Trophoblast cell (in vitro differentiated cells and primary cell): Measurements from ENCODE around the gene CNNM2.
A peak's percentile ranks its signal among the peaks of the same experiment; 100 is the strongest.

ENCODE experiments used
- DNase-seq, 2 donors: peaks; one replicate each; pipeline ENCODE4 v3.0.0-alpha.2; 2016
- H2AFZ ChIP-seq: 2 replicates; pipeline ENCODE4 v1.6.1; 2013; ENCODE audit warnings: low read length, moderate library complexity, mild to moderate bottlenecking; ENCODE audit not compliant: insufficient read depth, poor library complexity
- H2AK5ac ChIP-seq: 2 replicates; pipeline ENCODE4 v1.6.1; 2013; ENCODE audit warnings: mild to moderate bottlenecking, low read length
- H2BK120ac ChIP-seq: 2 replicates; pipeline ENCODE4 v1.6.1; 2013; ENCODE audit warnings: low read length, mild to moderate bottlenecking, moderate library complexity; ENCODE audit not compliant: insufficient read depth, poor library complexity
- H2BK12ac ChIP-seq: 2 replicates; pipeline ENCODE4 v1.6.1; 2013; ENCODE audit warnings: mild to moderate bottlenecking, low read length, moderate library complexity
- H2BK5ac ChIP-seq: 2 replicates; pipeline ENCODE4 v1.6.1; 2013; ENCODE audit warnings: low read length, low read depth, moderate library complexity, mild to moderate bottlenecking; ENCODE audit not compliant: poor library complexity
- H3K14ac ChIP-seq: 2 replicates; pipeline ENCODE4 v1.6.1; 2013; ENCODE audit warnings: mild to moderate bottlenecking, low read length
- H3K18ac ChIP-seq: 2 replicates; pipeline ENCODE4 v1.6.1; 2013; ENCODE audit warnings: mild to moderate bottlenecking, low read length
- H3K23ac ChIP-seq: 2 replicates; pipeline ENCODE4 v1.6.1; 2013; ENCODE audit warnings: low read length
- H3K27ac ChIP-seq: 2 replicates; pipeline ENCODE4 v1.5.1; 2013; ENCODE audit warnings: low read depth, mild to moderate bottlenecking, inconsistent platforms, low read length, moderate library complexity
- H3K27me3 ChIP-seq: 2 replicates; pipeline ENCODE4 v1.6.1; 2013; ENCODE audit warnings: inconsistent platforms, mild to moderate bottlenecking, low read length, moderate library complexity; ENCODE audit not compliant: insufficient read depth
- H3K36me3 ChIP-seq, 2 experiments: 1 replicate in 1 of 2; 2 replicates in 1 of 2; pipeline ENCODE4 v1.6.1; 2013; ENCODE audit warnings: low read length in 2 of 2, mild to moderate bottlenecking in 2 of 2, moderate library complexity in 1 of 2; ENCODE audit not compliant: insufficient read depth in 2 of 2, control insufficient read depth in 1 of 2
- H3K4ac ChIP-seq: 2 replicates; pipeline ENCODE4 v1.6.1; 2013; ENCODE audit warnings: low read depth, mild to moderate bottlenecking, low read length, moderate library complexity
- H3K4me1 ChIP-seq, 2 experiments: 1 replicate in 1 of 2; 2 replicates in 1 of 2; pipeline ENCODE4 v1.6.1; 2013; ENCODE audit warnings: low read length in 2 of 2, mild to moderate bottlenecking in 2 of 2, moderate library complexity in 1 of 2; ENCODE audit not compliant: insufficient read depth in 2 of 2, control insufficient read depth in 1 of 2
- H3K4me2 ChIP-seq: 2 replicates; pipeline ENCODE4 v1.6.1; 2013; ENCODE audit warnings: inconsistent platforms, mild to moderate bottlenecking, low read length, moderate library complexity
- H3K4me3 ChIP-seq: 2 replicates; pipeline ENCODE4 v1.5.1; 2013; ENCODE audit warnings: mild to moderate bottlenecking, low read depth, low read length, inconsistent platforms
- H3K79me1 ChIP-seq: one replicate; pipeline ENCODE4 v1.6.1; 2013; ENCODE audit warnings: low read length
- H3K79me2 ChIP-seq: 2 replicates; pipeline ENCODE4 v1.6.1; 2013; ENCODE audit warnings: low read length, mild to moderate bottlenecking; ENCODE audit not compliant: control insufficient read depth, insufficient read depth, poor library complexity
- H3K9ac ChIP-seq: 2 replicates; pipeline ENCODE4 v1.6.1; 2013; ENCODE audit warnings: mild to moderate bottlenecking, low read length
- H3K9me3 ChIP-seq: 2 replicates; pipeline ENCODE4 v1.6.1; 2013; ENCODE audit warnings: low read depth, mild to moderate bottlenecking, control low read depth, inconsistent platforms, low read length; ENCODE audit not compliant: insufficient read depth
- H4K12ac ChIP-seq: 2 replicates; pipeline ENCODE4 v1.6.1; 2013; ENCODE audit warnings: low read depth, mild to moderate bottlenecking, low read length, moderate library complexity
- H4K8ac ChIP-seq: 2 replicates; pipeline ENCODE4 v1.6.1; 2013; ENCODE audit warnings: low read depth, mild to moderate bottlenecking, low read length, moderate library complexity
- H4K91ac ChIP-seq: one replicate; pipeline ENCODE4 v1.6.1; 2013; ENCODE audit warnings: low read depth, mild to moderate bottlenecking, low read length, moderate library complexity
- WGBS: extraction: QIAGEN DNeasy Blood & Tissue Kit; methylation state at CpG from one replicate; pipeline ENCODE4 v1.1.7; 2013; ENCODE audit warnings: missing lambda C conversion rate; ENCODE audit not compliant: insufficient read length, insufficient coverage; ENCODE audit errors: extremely low coverage; 5-methylcytosine and 5-hydroxymethylcytosine counted together

CNNM2 gene

DNA sequence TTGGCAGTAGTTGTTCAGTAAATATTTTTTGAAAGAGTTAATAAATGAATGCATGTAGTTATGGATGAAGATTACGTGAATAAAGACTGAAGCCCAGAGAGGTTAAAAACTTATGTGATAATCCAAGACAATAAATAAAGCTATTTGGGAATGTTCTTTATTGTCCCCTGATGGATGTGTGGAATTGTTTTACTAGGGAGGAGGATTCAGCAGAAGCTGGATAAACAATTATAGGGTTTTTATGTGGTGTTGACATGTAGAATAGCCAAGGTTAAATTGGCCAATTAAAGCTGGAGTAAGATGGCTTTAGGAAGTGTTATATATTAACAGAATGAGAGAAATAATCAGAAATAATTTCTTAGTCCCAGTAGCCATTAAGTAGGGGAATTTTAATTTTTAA, 66.0 kb downstream of the CNNM2 start:
- no peak overlapping the region for H2AFZ ChIP-seq
- no peak overlapping the region for H2BK12ac ChIP-seq
- no peak overlapping the region for H3K27ac ChIP-seq
- no peaks in the 10 kb centered on the region for H3K27me3 ChIP-seq
- H3K79me1 ChIP-seq, result no peaks in the 10 kb centered on the region
- H4K8ac ChIP-seq, result no peak overlapping the region
- no peak overlapping the region for H4K12ac ChIP-seq
- H4K91ac ChIP-seq, result no peak overlapping the region
- no peak overlapping the region for H3K4me3 ChIP-seq
- H3K23ac ChIP-seq, result no peak overlapping the region
- no peak overlapping the region for H3K14ac ChIP-seq
- no peak overlapping the region for H2BK5ac ChIP-seq
- H2BK120ac ChIP-seq, result no peak overlapping the region
- H3K4me1 ChIP-seq, result no peaks in the 10 kb centered on the region
- no peak overlapping the region for H3K18ac ChIP-seq
- no peak overlapping the region for H3K9ac ChIP-seq
- no peak for DNase-seq
- 100% methylated on average over 1 of the region's 1 CpG for WGBS
- H3K79me2 ChIP-seq, result no peaks in the 10 kb centered on the region
- H3K4ac ChIP-seq, result no peak overlapping the region
- no peaks in the 10 kb centered on the region for H3K36me3 ChIP-seq
- H3K4me2 ChIP-seq, result no peak overlapping the region
- no peak overlapping the region for H2AK5ac ChIP-seq
- no peaks in the 10 kb centered on the region for H3K9me3 ChIP-seq

DNA sequence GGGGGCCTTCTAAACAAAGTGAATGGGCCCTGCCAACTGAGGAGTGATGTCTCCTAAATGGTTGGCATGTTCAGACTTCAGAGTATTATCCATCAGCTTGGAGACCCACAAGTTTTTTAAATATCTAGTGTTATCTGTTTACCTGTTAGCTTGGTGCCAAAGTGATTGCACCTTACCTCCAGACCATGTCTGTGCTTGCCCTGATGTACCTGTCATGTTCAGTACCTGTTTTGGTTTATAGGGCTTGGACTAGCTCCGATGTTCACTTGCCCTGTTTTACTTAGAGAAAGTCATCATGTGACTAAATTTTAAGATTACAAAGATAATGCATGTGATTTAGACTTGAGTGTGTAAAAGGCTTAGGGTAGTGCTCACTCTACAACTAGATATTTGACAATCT, 67.7 kb downstream of the CNNM2 start:
- no peak overlapping the region for H3K9ac ChIP-seq
- H4K91ac ChIP-seq, result no peak overlapping the region
- no peak overlapping the region for H3K4ac ChIP-seq
- no peaks in the 10 kb centered on the region for H3K27me3 ChIP-seq
- H3K4me2 ChIP-seq, result no peak overlapping the region
- H3K4me3 ChIP-seq, result no peak overlapping the region
- H3K23ac ChIP-seq, result no peak overlapping the region
- H2AK5ac ChIP-seq, result no peak overlapping the region
- no peak overlapping the region for H3K18ac ChIP-seq
- no peak for DNase-seq
- H3K9me3 ChIP-seq, result no peaks in the 10 kb centered on the region
- H3K14ac ChIP-seq, result no peak overlapping the region
- H4K8ac ChIP-seq, result no peak overlapping the region
- no peaks in the 10 kb centered on the region for H3K79me1 ChIP-seq
- H3K36me3 ChIP-seq, result no peaks in the 10 kb centered on the region
- WGBS, result no CpG with 5 or more reads among the region's 1 CpG
- H3K79me2 ChIP-seq, result no peaks in the 10 kb centered on the region
- H2AFZ ChIP-seq, result no peak overlapping the region
- no peak overlapping the region for H2BK5ac ChIP-seq
- no peak overlapping the region for H4K12ac ChIP-seq
- no peak overlapping the region for H3K27ac ChIP-seq
- H2BK12ac ChIP-seq, result no peak overlapping the region
- H2BK120ac ChIP-seq, result no peak overlapping the region
- no peaks in the 10 kb centered on the region for H3K4me1 ChIP-seq

DNA sequence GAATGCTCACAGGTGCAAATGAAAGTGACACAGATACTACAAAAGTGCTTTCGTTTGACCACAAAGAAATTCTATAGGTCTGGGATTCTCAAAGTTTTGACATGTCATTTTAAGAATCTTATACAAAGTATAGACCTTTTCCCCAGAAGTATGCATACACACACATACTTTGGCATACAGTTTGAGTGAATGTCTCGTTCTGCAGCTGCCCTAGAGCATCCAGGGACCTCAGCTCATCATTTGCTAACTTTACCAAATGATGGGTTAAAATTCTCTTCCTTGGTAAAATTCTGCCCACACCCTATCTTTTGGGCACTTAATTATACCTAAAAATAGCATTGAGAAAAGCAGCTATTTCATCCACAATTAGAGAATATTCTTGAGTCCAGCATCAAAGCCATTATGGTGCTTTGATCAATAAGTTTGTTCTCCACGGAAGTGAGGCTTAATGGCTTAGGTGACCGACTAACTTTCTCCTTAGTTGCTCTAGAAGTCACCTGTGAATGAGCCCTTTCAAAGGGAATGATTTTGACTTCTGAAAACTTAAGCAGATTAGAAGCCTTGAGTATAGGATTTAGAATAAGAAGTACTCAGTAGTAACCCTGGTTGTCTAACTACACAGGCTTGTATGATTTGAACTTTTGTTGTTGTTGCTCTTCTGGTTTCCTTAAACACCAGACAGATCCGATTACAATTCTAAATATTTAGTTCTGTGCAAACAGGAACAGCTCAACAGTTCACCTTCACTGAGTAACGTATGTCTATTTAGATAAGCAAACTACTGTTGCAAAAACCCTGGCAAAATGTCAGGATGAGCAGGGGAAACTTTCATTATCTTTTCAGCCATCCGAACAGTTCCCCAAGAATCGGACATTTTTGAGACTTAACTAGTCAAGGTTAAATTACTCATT, 70.6 kb downstream of the CNNM2 start:
- H3K36me3 ChIP-seq, result no peaks in the 10 kb centered on the region
- no peak overlapping the region for H3K23ac ChIP-seq
- no peak overlapping the region for H4K91ac ChIP-seq
- H3K79me2 ChIP-seq, result no peaks in the 10 kb centered on the region
- no peak overlapping the region for H2BK5ac ChIP-seq
- H3K9ac ChIP-seq, result no peak overlapping the region
- no CpG with 5 or more reads among the region's 8 CpGs for WGBS
- H2AFZ ChIP-seq, result no peak overlapping the region
- H3K14ac ChIP-seq, result no peak overlapping the region
- peak in 1 of 2 donors; percentile 52 for DNase-seq
- H3K4ac ChIP-seq, result no peak overlapping the region
- H3K4me2 ChIP-seq, result no peak overlapping the region
- no peak overlapping the region for H3K27ac ChIP-seq
- H3K18ac ChIP-seq, result no peak overlapping the region
- H2AK5ac ChIP-seq, result no peak overlapping the region
- no peaks in the 10 kb centered on the region for H3K4me1 ChIP-seq
- no peak overlapping the region for H2BK12ac ChIP-seq
- H3K9me3 ChIP-seq, result no peaks in the 10 kb centered on the region
- H4K12ac ChIP-seq, result no peak overlapping the region
- no peak overlapping the region for H4K8ac ChIP-seq
- H3K4me3 ChIP-seq, result no peak overlapping the region
- H3K79me1 ChIP-seq, result no peaks in the 10 kb centered on the region
- H2BK120ac ChIP-seq, result no peak overlapping the region
- H3K27me3 ChIP-seq, result no peaks in the 10 kb centered on the region

DNA sequence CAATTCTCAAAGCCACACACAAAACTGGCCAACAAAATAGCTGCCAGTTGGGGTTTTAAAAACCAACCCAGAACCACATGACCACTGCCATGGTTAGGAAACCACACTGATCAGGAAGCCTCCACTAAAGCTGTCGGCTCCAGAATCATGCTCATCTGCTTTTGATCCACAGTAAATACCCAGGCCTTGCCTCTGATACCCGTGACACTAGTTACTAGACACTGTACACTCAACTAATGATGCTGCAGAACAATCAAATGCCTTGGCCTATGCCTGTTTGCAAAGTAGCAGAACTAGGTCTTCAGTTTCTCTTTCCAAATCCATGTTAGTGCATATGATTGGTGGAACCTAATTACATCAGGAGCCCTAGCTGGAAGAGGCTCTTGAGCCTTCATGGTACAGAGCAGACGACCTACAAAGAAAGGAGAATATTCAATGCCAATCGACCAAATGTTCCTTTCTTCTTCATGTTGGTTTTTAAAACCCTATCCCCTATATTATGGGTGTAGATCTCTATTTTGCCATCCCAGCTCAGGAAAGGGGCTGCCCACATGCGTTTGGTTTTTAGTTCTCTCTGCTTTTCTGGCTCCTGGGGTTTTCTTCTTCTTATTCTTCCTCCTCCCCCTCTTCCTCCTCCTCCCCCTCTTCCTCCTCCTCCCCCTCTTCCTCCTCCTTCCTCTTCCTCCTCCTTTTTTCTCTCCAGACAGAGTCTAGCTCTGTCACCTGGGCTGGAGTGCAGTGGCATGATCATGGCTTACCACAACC, 76.6 kb downstream of the CNNM2 start:
- Histone ChIP-seq H3K23ac (no peak overlapping the region), H3K79me1 (no peaks in the 10 kb centered on the region), H3K14ac (no peak overlapping the region), H3K18ac (no peak overlapping the region), H3K27me3 (no peaks in the 10 kb centered on the region), H3K4me1 (no peaks in the 10 kb centered on the region), H3K9ac (no peak overlapping the region), H4K12ac (no peak overlapping the region), H3K36me3 (no peaks in the 10 kb centered on the region), H3K79me2 (no peaks in the 10 kb centered on the region), H2BK5ac (no peak overlapping the region), H3K9me3 (no peaks in the 10 kb centered on the region), H4K8ac (no peak overlapping the region), H2AK5ac (no peak overlapping the region), H3K27ac (no peak overlapping the region), H3K4me2 (no peak overlapping the region), H3K4me3 (no peak overlapping the region), H4K91ac (no peak overlapping the region), H2AFZ (no peak overlapping the region), H2BK120ac (no peak overlapping the region), H2BK12ac (no peak overlapping the region), H3K4ac (no peak overlapping the region)
- DNase-seq, result no peak
- no CpG with 5 or more reads among the region's 5 CpGs for WGBS
